Keratinocyte (primary cell): ENCODE results near the gene ITGA3. TPM values are rescaled to one million over a fixed set of nuclear protein-coding genes. Genes with fewer than 3 reads are reported as not detected.

Experiments
- DNase-seq: peaks from one replicate; pipeline ENCODE4 v3.0.0-alpha.2; 2011; ENCODE audit warnings: low read depth, missing footprints, low spot score
- FAIRE-seq: peaks from 2 replicates; lab custom pipeline; 2011; peaks lifted over from hg19 to GRCh38; lab: Jason Lieb, UNC
- H2AFZ ChIP-seq: 2 replicates; pipeline ENCODE4 v1.6.0; 2012; ENCODE audit warnings: low read length, control low read depth, inconsistent platforms; ENCODE audit not compliant: control insufficient read depth
- H3K27ac ChIP-seq: 2 replicates; pipeline ENCODE4 v1.5.1; 2011; ENCODE audit warnings: low read length; ENCODE audit not compliant: control insufficient read depth, insufficient read depth
- H3K27me3 ChIP-seq: 3 replicates; pipeline ENCODE4 v1.6.0; 2011; ENCODE audit warnings: low read length; ENCODE audit not compliant: control insufficient read depth, insufficient read depth; ENCODE audit errors: extremely low read depth
- H3K36me3 ChIP-seq, 2 experiments: 2 replicates in 1 of 2; 3 replicates in 1 of 2; pipeline ENCODE4 v1.5.1; 2011; ENCODE audit warnings: low read length in 2 of 2, mild to moderate bottlenecking in 1 of 2; ENCODE audit not compliant: control insufficient read depth in 2 of 2, insufficient read depth in 2 of 2; ENCODE audit errors: extremely low read depth in 1 of 2
- H3K4me1 ChIP-seq: 3 replicates; pipeline ENCODE4 v1.5.1; 2011; ENCODE audit warnings: low read length; ENCODE audit not compliant: control insufficient read depth, insufficient read depth; ENCODE audit errors: extremely low read depth
- H3K4me2 ChIP-seq: 3 replicates; pipeline ENCODE4 v1.6.0; 2011; ENCODE audit warnings: low read depth, low read length; ENCODE audit not compliant: control insufficient read depth, insufficient read depth; ENCODE audit errors: extremely low read depth
- H3K4me3 ChIP-seq, 3 experiments: fragments of 200-600 bp in 1 of 3; sonication (generic) in 1 of 3; 2 replicates in 2 of 3; 3 replicates in 1 of 3; pipeline ENCODE4 v1.5.1; 2011 to 2016; ENCODE audit warnings: low read length in 3 of 3, mild to moderate bottlenecking in 3 of 3, control low read depth in 2 of 3, inconsistent platforms in 1 of 3, low read depth in 1 of 3, mixed read lengths in 1 of 3, mixed run types in 1 of 3, moderate library complexity in 1 of 3; ENCODE audit not compliant: control insufficient read depth in 2 of 3, insufficient read depth in 2 of 3; ENCODE audit errors: extremely low read depth in 1 of 3
- H3K79me2 ChIP-seq: 2 replicates; pipeline ENCODE4 v1.6.0; 2012; ENCODE audit warnings: low read length; ENCODE audit not compliant: control insufficient read depth, insufficient read depth
- H3K9ac ChIP-seq: 3 replicates; pipeline ENCODE4 v1.6.0; 2011; ENCODE audit warnings: low read length; ENCODE audit not compliant: control insufficient read depth, insufficient read depth; ENCODE audit errors: extremely low read depth
- H3K9me1 ChIP-seq: 3 replicates; pipeline ENCODE4 v1.6.0; 2011; ENCODE audit warnings: low read length; ENCODE audit not compliant: control insufficient read depth, insufficient read depth; ENCODE audit errors: extremely low read depth
- H3K9me3 ChIP-seq: 2 replicates; pipeline ENCODE4 v1.5.1; 2012; ENCODE audit warnings: low read depth, low read length; ENCODE audit not compliant: control insufficient read depth
- H4K20me1 ChIP-seq: 3 replicates; pipeline ENCODE4 v1.6.0; 2011; ENCODE audit warnings: low read length; ENCODE audit not compliant: control insufficient read depth, insufficient read depth; ENCODE audit errors: extremely low read depth
- EZH2 ChIP-seq: IDR thresholded peaks from one replicate; pipeline ENCODE4 v1.6.1; 2012; ENCODE audit warnings: inconsistent platforms, mild to moderate bottlenecking, low read length, moderate library complexity
- dilution Hi-C: fragments of 300-500 bp; cut with MboI; formaldehyde crosslinking; loops from one replicate; pipeline ENCODE4 v1.7.0; 2020; ENCODE audit warnings: low sequenced_read_pairs; ENCODE audit not compliant: extremely low pct_ligation_motif_present
- polyA plus RNA-seq, 5 experiments: library from polyadenylated mRNA; depleted of rRNA in 3 of 5; stranded (reverse) in 3 of 5; stranded (forward) in 1 of 5; unstranded in 1 of 5; fragments of >200 nt; gene quantifications; 1 replicate in 1 of 5; 2 replicates in 3 of 5; 3 replicates in 1 of 5; pipeline versions ENCODE4 v1.2.1 to v1.2.3, GENCODE V29; 2011 to 2012; ENCODE audit warnings: missing spikeins in 2 of 5, low read depth in 1 of 5, low replicate concordance in 1 of 5
- TF ChIP-seq, protein P1 (sequence below), 3 experiments: IDR thresholded peaks in 1 of 3; conservative IDR thresholded peaks in 1 of 3; optimal IDR thresholded peaks in 1 of 3; 2 replicates in 2 of 3; 3 replicates in 1 of 3; pipeline versions ENCODE3 to v1.5.1; 2011; ENCODE audit warnings: low read length in 3 of 3, mild to moderate bottlenecking in 3 of 3, moderate library complexity in 2 of 3, control low read depth in 1 of 3, inconsistent platforms in 1 of 3; ENCODE audit not compliant: insufficient read depth in 2 of 3; ENCODE audit errors: extremely low read depth in 1 of 3

ITGA3 gene
- polyA plus RNA-seq, 1 donor (not counting 4 experiments of a cell fraction or from before 2014, with no cell fraction given), result 427 TPM

- no peak overlapping the region for H3K4me2 ChIP-seq
- no peak for FAIRE-seq
- H3K9me3 ChIP-seq, result no peaks in the 10 kb centered on the region
- H3K9me1 ChIP-seq, result no peaks in the 10 kb centered on the region
- no peak for DNase-seq
- no peak overlapping the region for H3K27ac ChIP-seq
- H3K36me3 ChIP-seq, result no peaks in the 10 kb centered on the region
- no peak overlapping the region for H2AFZ ChIP-seq
- no peak overlapping the region for H3K4me3 ChIP-seq
- TF ChIP-seq EZH2, result no peak
- TF ChIP-seq, protein P1, sequence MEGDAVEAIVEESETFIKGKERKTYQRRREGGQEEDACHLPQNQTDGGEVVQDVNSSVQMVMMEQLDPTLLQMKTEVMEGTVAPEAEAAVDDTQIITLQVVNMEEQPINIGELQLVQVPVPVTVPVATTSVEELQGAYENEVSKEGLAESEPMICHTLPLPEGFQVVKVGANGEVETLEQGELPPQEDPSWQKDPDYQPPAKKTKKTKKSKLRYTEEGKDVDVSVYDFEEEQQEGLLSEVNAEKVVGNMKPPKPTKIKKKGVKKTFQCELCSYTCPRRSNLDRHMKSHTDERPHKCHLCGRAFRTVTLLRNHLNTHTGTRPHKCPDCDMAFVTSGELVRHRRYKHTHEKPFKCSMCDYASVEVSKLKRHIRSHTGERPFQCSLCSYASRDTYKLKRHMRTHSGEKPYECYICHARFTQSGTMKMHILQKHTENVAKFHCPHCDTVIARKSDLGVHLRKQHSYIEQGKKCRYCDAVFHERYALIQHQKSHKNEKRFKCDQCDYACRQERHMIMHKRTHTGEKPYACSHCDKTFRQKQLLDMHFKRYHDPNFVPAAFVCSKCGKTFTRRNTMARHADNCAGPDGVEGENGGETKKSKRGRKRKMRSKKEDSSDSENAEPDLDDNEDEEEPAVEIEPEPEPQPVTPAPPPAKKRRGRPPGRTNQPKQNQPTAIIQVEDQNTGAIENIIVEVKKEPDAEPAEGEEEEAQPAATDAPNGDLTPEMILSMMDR (optimal IDR thresholded peaks at IDR 0.05 in 1 of 3, IDR thresholded peaks at IDR 0.05 in 1 of 3, conservative IDR thresholded peaks at IDR 0.05 in 1 of 3; ENCODE audit: extremely low read depth in 1 of 3, insufficient read depth in 2 of 3, low read length in 3 of 3), result no peak
- H3K27me3 ChIP-seq, result peaks cover 21% of the 10 kb centered on the region
- H3K9ac ChIP-seq, result no peak overlapping the region
- no peaks in the 10 kb centered on the region for H4K20me1 ChIP-seq
- dilution Hi-C loops, result no loop called here
- H3K4me1 ChIP-seq, result peaks cover 15% of the 10 kb centered on the region
- no peaks in the 10 kb centered on the region for H3K79me2 ChIP-seq
Observed at GRCh38 chr17:50115756-50116155, 59.8 kb downstream of the ITGA3 start.

- H3K4me3 ChIP-seq, result peak overlapping the region in 1 of 3 experiments; percentile 11
- H3K9ac ChIP-seq, result no peak overlapping the region
- dilution Hi-C loops, result no loop called here
- H3K4me2 ChIP-seq, result peak overlapping the region; percentile 35
- DNase-seq (no peak), FAIRE-seq (no peak)
- H3K27me3 ChIP-seq, result peaks cover 26% of the 10 kb centered on the region
- no peaks in the 10 kb centered on the region for H3K9me1 ChIP-seq
- no peak overlapping the region for H3K27ac ChIP-seq
- H2AFZ ChIP-seq, result no peak overlapping the region
- no peaks in the 10 kb centered on the region for H3K36me3 ChIP-seq
- no peaks in the 10 kb centered on the region for H4K20me1 ChIP-seq
- TF ChIP-seq, protein P1 (optimal IDR thresholded peaks at IDR 0.05 in 1 of 3, IDR thresholded peaks at IDR 0.05 in 1 of 3, conservative IDR thresholded peaks at IDR 0.05 in 1 of 3; ENCODE audit: extremely low read depth in 1 of 3, insufficient read depth in 2 of 3, low read length in 3 of 3), result peak; percentile 51 to 81 (median 77)
- TF ChIP-seq EZH2, result peak; percentile 47
- H3K4me1 ChIP-seq, result peaks cover 11% of the 10 kb centered on the region
- no peaks in the 10 kb centered on the region for H3K79me2 ChIP-seq
- no peaks in the 10 kb centered on the region for H3K9me3 ChIP-seq
Observed at GRCh38 chr17:50117202-50118051, 61.5 kb downstream of the ITGA3 start.
